GM11168 (cell line): ENCODE results near the gene BRIP1.
"Not testable (repeated sequence)": the region's sequence is repeated elsewhere in the genome, so short reads cannot be mapped to it uniquely, and the experiment has no call there.

Source experiments
- in situ Hi-C: fragments of 300-500 bp; cut with MboI; formaldehyde crosslinking; loops from one replicate; pipeline ENCODE4 v1.12.0; 2022; ENCODE audit warnings: low sequenced_read_pairs; ENCODE audit not compliant: unreplicated experiment

The BRIP1 gene

GRCh38 chr17:61868074-61868473, 4.7 kb upstream of the BRIP1 start:
- in situ Hi-C loops = no loop called here

- in situ Hi-C loops = no loop called here
Measured at GRCh38 chr17:61867033-61867432, 3.7 kb upstream of the BRIP1 start.

GRCh38 chr17:61863801-61864126, 436 bp upstream of the BRIP1 start:
- in situ Hi-C loops = no loop called here

GRCh38 chr17:61862105-61862574, 1.2 kb downstream of the BRIP1 start:
- in situ Hi-C loops = no loop called here

- in situ Hi-C loops = not testable (repeated sequence)
Measured at GRCh38 chr17:61860397-61860796, 2.9 kb downstream of the BRIP1 start.

- in situ Hi-C loops = no loop called here
Measured at GRCh38 chr17:61856035-61856434, 7.3 kb downstream of the BRIP1 start.

- in situ Hi-C loops = no loop called here
Measured at GRCh38 chr17:61852857-61853256, 10.5 kb downstream of the BRIP1 start.

GRCh38 chr17:61849674-61850073, 13.7 kb downstream of the BRIP1 start:
- in situ Hi-C loops = loop anchor here (25.0 kb wide), 1 partner anchor 412 kb away; no protein-coding TSS in a partner anchor

- in situ Hi-C loops = loop anchor here (25.0 kb wide), 1 partner anchor 412 kb away; no protein-coding TSS in a partner anchor
Measured at GRCh38 chr17:61848896-61849295, 14.4 kb downstream of the BRIP1 start.

GRCh38 chr17:61848247-61848646, 15.1 kb downstream of the BRIP1 start:
- in situ Hi-C loops = loop anchor here (25.0 kb wide), 1 partner anchor 411 kb away; no protein-coding TSS in a partner anchor

GRCh38 chr17:61847659-61848058, 15.7 kb downstream of the BRIP1 start:
- in situ Hi-C loops = loop anchor here (25.0 kb wide), 1 partner anchor 410 kb away; no protein-coding TSS in a partner anchor

GRCh38 chr17:61846761-61847375, 16.5 kb downstream of the BRIP1 start:
- in situ Hi-C loops = loop anchor here (25.0 kb wide), 1 partner anchor 410 kb away; no protein-coding TSS in a partner anchor

- in situ Hi-C loops = loop anchor here (25.0 kb wide), 1 partner anchor 409 kb away; no protein-coding TSS in a partner anchor
Measured at GRCh38 chr17:61846088-61846487, 17.2 kb downstream of the BRIP1 start.

- in situ Hi-C loops = loop anchor here (5.0 to 25.0 kb wide), 2 partner anchors 211 to 406 kb away; no protein-coding TSS in a partner anchor
Measured at GRCh38 chr17:61843435-61843834, 19.9 kb downstream of the BRIP1 start.

GRCh38 chr17:61842899-61843298, 20.4 kb downstream of the BRIP1 start:
- in situ Hi-C loops = loop anchor here (5.0 to 25.0 kb wide), 2 partner anchors 211 to 406 kb away; no protein-coding TSS in a partner anchor

- in situ Hi-C loops = loop anchor here (25.0 kb wide), 1 partner anchor 402 kb away; no protein-coding TSS in a partner anchor
Measured at GRCh38 chr17:61839300-61839786, 24.0 kb downstream of the BRIP1 start.

GRCh38 chr17:61837175-61838051, 25.9 kb downstream of the BRIP1 start:
- in situ Hi-C loops = loop anchor here (25.0 kb wide), 1 partner anchor 400 kb away; no protein-coding TSS in a partner anchor

GRCh38 chr17:61836266-61837174, 26.8 kb downstream of the BRIP1 start:
- in situ Hi-C loops = loop anchor here (25.0 kb wide), 1 partner anchor 399 kb away; no protein-coding TSS in a partner anchor

GRCh38 chr17:61835606-61836005, 27.7 kb downstream of the BRIP1 start:
- in situ Hi-C loops = loop anchor here (25.0 kb wide), 1 partner anchor 398 kb away; no protein-coding TSS in a partner anchor
